GM12891 (cell line): ENCODE measurements around the gene PJA2.

Experiments used
- PAX5 ChIP-seq: IDR thresholded peaks from 2 replicates; pipeline ENCODE4 v1.6.1; 2011; ENCODE audit warnings: low read length, moderate library complexity, mild to moderate bottlenecking; ENCODE audit not compliant: insufficient read depth, severe bottlenecking
- POLR2AphosphoS5 ChIP-seq: IDR thresholded peaks from 2 replicates; pipeline ENCODE4 v1.6.1; 2011; ENCODE audit warnings: low read depth, low read length, control low read depth
- TAF1 ChIP-seq: IDR thresholded peaks from 2 replicates; pipeline ENCODE4 v1.6.1; 2011; ENCODE audit warnings: low read depth, low read length, control low read depth

GRCh38 chr5:109411149-109411514 is 1.4 kb upstream of the PJA2 start:
- no peak for TF ChIP-seq PAX5
- no peak for TF ChIP-seq POLR2AphosphoS5
- no peak for TF ChIP-seq TAF1
